Measurements from ENCODE around the gene ITPR1.
"Not testable (repeated sequence)": the region's sequence is repeated elsewhere in the genome, so short reads cannot be mapped to it uniquely, and the experiment has no call there.

Gene ITPR1

DNA sequence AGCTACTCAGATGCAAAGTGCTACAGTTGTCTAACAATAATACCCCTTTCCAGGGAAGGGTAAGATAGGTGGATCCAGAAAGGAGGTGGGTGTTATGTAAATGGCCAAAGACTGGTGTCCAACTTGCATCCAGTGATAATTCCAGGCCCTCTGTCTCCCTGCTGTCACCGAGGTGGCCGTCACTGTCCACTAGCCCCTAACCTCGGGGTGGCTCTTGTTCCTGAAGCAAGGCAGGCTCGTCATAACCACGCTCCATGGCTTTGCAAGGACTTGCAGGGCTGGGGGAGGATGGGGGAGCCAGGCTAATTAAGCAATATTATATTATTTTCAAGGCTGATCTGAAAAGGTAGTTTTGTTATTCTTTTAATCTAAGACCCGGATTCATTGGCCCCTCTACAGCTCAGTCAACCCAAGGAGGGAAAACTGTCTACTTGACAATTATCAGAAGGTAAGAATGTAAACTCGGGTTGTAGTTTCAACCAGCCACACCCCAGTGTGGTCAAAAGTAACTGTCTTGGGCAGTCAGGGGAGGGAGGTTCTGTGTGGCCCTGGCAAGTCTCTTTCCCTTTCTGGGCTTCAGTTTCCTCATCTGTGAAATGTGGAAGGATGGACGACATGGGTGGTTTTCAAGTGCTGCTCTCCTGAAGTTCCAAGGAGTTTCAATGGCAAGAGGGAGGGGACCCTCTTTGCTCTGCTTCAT is 266.0 kb downstream of the ITPR1 start:
- no peak for DNase-seq (ENCODE audit: low read depth)

GRCh38 chr3:4759689-4760312 is 266.7 kb downstream of the ITPR1 start:
- DNase-seq (ENCODE audit: low read depth): no peak

DNA sequence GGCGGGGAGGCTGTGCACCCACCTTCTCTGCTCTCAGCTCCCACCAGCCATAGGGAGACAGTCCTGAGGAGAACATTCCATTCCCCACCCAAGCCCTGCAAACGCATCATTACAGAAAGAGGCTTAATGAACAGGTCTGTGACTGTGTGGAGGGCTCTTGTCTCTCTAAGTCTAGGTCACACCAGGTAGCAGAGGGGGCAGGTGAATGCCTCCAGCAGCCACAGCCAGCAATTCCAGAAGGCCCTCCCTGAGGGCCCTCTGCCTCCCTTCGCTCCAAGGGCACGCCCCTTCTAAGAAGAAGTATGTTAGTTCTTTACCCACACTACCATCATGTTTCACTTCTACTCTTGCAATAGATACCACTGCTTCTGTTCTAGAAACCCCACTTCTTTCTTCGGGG is 268.6 kb downstream of the ITPR1 start:
- DNase-seq (ENCODE audit: low read depth): no peak

- not testable (repeated sequence) for DNase-seq (ENCODE audit: low read depth)
Measured at GRCh38 chr3:4762481-4763230, 269.5 kb downstream of the ITPR1 start.

DNA sequence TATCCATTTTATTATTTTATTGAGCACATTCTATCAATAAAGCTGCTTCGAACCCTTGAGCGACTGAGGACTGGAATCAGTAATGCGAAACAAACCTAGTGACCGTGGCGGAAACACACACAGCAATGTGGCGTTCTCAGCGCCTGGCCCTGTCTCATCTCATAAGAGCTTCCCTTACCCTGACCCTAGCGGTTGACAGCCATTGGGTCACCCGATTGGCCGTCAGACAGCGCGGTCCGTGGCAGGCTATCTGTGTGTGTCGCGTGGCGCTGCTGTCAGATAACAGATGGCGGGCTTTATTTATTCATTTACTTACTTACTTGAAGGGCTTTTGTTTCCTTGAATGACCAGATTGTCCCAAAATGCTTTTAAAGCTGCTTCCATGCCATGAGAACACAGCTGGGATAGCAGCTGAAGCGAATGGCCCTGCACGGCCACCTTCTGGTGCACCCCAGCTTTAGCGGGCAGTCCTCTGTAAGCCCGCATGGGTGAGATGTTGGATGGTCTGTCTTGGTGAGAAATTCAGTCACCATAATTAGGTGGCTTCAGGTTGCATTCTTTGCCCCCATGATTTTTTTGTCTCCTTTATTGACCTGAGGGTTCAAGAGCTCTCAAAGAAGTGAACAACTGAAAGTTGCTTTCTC is 270.6 kb downstream of the ITPR1 start:
- no peak for DNase-seq (ENCODE audit: low read depth)

- DNase-seq (ENCODE audit: low read depth): no peak
Measured at GRCh38 chr3:4765212-4765611, 272.1 kb downstream of the ITPR1 start.

GRCh38 chr3:4766263-4766662 is 273.1 kb downstream of the ITPR1 start:
- no peak for DNase-seq (ENCODE audit: low read depth)

GRCh38 chr3:4766716-4767499 is 273.8 kb downstream of the ITPR1 start:
- no peak for DNase-seq (ENCODE audit: low read depth)

DNA sequence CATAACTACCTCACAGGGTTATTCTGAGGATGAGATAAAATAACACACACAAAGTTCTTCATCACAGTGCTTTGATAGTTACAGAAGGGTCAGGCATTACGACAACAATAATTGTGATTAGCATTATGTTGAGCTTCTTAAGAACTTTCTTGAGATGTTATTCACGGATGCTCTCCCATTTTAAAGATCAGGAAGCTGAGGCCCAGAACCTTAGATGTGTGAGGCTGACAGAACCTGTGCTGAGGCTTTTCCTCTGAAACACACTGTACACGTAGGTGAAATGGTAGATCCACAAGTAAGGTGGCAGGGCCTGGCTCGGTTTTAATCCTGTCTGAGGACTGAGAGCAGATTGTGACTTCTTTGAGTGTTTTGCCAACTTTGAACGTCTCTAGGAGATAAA is 274.9 kb downstream of the ITPR1 start:
- no peak for DNase-seq (ENCODE audit: low read depth)

- DNase-seq (ENCODE audit: low read depth): no peak
Measured at GRCh38 chr3:4768521-4768920, 275.4 kb downstream of the ITPR1 start.

DNA sequence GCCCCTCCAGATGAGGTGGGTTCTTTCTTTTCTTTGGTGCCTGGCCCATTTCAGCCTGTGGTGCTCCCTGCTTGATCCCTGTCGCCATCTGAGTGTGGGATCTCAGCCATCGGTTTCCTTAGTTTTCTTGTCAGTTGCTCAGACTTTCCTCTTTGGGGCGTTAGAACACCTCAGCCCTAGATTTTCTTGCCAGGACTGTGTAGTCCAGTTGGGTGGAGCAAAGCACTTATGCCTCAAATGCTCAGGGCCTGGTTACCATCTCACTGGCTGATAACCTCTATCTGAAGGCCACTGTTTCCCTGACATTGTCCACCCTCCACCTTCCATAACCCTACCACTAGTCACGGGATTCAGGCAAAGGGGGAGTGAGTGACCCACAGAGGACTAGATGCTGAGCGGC is 277.4 kb downstream of the ITPR1 start:
- no peak for DNase-seq (ENCODE audit: low read depth)

- DNase-seq (ENCODE audit: low read depth): no peak
Measured at GRCh38 chr3:4771243-4771642, 278.1 kb downstream of the ITPR1 start.

GRCh38 chr3:4772171-4772804 is 279.1 kb downstream of the ITPR1 start:
- no peak for DNase-seq (ENCODE audit: low read depth)

DNA sequence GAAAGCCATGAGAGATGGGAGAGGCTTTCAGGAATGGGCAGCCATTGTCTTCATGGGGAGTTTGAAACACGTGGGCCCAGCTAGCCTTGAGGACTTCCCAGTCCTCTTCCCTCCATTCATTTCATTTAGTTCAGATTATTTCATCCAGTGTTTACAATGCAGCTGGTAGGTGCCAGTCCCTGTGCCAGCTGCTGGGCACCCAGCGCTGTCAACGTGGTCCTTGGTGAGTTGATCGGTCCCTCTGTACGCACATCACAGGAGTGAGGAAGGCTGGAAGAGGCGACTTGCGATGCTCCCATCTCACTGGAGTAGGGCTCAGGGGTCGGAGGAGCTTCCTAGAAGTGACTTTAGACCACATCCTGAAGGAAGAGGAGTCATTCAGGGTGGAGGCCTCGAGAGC is 279.7 kb downstream of the ITPR1 start:
- no peak for DNase-seq (ENCODE audit: low read depth)

GRCh38 chr3:4773583-4773982 is 280.4 kb downstream of the ITPR1 start:
- DNase-seq (ENCODE audit: low read depth): no peak

DNA sequence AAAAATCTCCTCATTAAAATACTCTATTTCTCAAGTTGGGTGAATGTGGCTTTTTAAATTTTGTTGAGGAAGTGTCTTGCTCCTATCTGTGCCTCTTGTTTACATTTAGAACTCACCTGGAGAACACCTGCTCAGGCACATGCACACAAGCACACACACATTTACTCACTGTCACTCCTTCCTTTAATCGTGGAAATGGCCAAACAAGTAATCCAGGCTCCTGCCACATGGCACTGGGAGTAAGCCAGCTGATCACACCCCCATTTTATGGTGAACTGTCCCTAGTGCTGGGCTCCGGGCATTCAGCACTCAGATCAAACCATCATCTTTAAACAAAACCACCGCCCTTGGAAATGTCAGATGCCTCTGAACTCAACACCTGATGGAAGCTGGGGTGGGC is 281.4 kb downstream of the ITPR1 start:
- no peak for DNase-seq (ENCODE audit: low read depth)

- DNase-seq (ENCODE audit: low read depth): no peak
Measured at GRCh38 chr3:4776399-4776979, 283.3 kb downstream of the ITPR1 start.

- DNase-seq (ENCODE audit: low read depth): no peak
Measured at GRCh38 chr3:4776980-4777581, 283.9 kb downstream of the ITPR1 start.

DNA sequence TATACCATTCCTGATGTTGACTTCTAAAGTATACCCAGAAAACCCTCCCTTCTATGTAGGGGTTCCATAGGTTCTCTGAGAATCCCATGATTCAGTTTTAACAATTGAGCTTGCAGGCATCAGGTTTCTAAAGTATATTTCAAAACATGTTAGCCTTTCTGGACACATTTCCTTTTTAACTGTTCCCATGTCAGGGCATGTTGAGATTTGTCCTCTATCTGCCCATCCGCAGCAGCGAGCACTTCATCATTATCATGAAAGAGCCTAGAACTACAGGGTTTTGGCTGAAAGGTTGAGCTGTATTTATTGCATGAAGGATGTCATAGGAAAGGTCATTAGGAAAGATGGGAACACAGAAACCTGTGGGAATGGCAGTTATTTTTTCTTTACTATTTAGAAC is 285.0 kb downstream of the ITPR1 start:
- DNase-seq (ENCODE audit: low read depth): no peak

DNA sequence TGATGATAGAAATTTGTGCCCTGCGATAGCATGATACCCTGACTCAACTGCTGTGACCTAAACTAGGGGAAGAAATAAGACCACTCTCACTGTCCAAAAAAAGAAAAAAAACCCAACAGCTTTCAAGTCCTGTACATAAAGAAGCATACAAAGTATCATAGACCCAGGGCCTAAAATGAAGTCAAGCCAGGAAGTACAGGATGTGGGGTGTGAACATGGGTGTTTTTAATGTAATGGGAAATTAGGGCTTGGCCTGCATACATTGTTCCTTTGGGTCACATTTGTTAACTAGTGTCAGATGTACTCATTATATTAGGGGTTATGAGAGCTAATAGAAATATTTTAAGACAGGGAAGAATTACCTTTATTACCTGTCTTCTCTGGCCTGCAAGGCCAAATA is 285.6 kb downstream of the ITPR1 start:
- DNase-seq (ENCODE audit: low read depth): no peak

- DNase-seq (ENCODE audit: low read depth): no peak
Measured at GRCh38 chr3:4780545-4780957, 287.4 kb downstream of the ITPR1 start.

All from stimulated activated CD8-positive, alpha-beta memory T cell treated with anti-CD3 and anti-CD28 coated beads, Interleukin-12 subunit alpha, Interleukin-12 subunit beta, amount 100 ng/mL, for 4 hours (primary cell).